CD4-positive, alpha-beta T cell treated with Interleukin-15 for 4 hours (primary cell): ENCODE data around the gene SPOP.

ENCODE experiments used
- DNase-seq: peaks from one replicate; pipeline ENCODE4 v3.0.0-alpha.2; 2020; ENCODE audit warnings: low spot score

The SPOP gene

DNA sequence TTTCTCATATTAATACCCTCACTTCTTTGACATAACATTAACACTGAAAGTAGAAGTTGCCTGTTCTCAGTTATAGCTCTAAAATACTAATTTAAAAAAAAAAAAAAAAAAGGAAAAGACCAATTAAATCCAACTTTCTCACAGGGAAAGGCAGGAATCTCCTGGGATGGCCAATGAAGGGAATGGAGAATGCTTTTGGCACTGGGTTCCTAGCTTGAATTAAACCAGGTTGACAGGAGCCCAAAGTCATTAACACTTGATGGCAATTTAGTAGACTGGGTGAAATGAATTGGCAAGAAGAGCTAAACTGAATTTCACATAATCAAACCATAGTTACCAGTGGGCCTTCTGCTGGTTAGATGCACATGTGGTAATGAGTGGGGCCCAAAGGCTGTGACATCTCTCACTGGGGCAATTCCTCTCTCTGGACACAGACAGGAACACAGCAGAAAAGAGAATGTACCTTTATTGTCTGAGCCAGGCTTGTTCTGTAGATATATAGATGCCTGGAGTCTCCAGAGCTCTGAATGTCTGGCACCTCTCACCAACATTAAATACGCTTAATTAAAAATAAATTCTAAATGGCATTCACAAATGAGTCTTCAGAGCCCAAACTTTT is 64.6 kb downstream of the SPOP start:
- DNase-seq = no peak

DNA sequence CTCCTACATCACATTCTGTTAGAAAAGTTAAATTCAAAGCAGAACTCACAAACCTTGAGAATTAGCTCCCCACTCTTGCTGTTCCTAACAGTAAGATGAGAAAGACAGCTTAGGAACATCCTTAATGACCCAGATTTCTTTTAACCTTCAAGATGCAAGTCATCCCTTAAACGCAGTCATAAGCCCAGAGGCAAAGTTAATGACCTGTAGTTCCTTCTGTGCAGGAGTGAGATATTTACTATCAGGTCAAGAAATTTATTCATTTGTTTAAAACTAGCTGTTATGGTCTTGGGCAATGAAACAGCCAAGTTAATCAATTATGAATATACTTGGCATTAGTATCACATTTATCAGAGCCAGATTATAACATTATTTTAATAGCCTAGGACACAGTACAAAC is 65.2 kb downstream of the SPOP start:
- no peak for DNase-seq

DNA sequence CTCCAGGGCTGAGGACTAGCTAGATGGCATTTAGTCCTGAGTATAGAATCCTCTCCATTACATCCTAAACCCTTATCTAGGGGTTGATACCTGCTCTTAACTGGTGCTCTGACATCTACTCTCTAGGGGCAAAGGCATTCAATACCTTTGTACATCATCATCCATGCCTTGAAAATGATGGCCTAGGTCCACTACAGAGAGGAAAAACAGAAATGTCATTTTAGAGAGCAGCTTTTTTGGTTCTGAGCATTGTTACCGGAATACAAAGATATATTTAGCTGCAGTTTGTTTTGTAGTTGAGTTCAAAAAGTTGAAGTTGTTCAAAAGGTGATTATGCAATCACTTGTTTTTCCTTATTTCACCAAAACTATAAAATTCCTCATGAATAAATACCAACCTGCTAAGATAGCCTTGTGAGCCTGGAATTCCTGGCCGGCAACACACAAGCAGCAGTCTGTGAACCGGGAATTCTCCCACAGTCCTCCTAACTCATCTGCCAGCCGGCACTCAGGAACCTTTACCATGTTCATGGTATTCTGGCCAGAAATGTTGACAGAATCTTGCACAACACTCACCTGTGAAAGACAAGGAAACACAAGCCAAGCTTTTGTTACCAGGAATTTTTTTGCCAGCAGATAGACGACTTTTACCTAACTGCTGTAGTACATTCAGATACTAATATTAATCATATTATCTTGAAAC is 66.9 kb downstream of the SPOP start:
- no peak for DNase-seq

DNA sequence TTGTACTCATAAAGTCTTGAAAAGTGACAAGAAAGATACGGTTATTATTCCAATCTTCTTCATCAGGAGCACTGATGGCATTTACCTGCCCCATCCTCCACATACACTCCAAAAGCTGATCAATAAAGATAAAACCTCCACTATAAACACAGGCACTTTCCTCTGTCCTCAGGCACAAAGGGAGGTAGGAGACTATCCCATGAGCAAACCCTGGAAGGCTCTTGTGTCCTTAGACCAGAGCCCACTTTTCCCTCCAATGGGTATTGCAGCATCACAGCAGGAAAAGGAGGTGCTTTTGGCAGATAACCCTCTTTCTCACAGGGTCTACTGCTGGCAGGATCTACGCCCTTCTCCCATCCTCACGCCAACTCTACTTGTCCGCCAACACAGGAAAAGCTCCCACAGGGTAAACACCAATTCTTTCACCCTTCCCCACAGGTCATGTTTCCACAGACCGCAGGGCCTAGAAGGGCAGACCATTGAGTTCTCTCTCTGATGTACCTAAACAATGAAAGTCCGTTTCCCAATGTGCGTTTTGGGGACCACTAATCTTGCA is 73.5 kb downstream of the SPOP start:
- no peak for DNase-seq

DNA sequence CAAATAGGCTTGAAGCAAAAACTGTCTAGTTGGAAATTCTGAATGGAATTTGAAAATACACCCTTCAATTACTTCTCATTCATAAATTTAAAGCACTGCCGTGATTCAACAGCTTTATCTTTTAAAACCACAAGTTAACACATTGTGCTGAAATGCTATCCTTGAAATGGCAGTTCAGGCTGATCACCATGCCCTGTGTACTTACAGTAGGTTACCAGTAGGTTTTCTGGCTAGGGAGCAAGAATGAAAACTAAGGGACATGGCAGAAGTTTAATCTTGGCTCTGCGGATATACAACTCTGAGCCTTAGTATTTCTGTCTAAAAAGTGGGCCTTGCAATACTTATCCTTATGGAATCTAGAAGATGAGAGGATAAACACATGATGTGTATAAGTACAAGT is 74.2 kb downstream of the SPOP start:
- no peak for DNase-seq

DNA sequence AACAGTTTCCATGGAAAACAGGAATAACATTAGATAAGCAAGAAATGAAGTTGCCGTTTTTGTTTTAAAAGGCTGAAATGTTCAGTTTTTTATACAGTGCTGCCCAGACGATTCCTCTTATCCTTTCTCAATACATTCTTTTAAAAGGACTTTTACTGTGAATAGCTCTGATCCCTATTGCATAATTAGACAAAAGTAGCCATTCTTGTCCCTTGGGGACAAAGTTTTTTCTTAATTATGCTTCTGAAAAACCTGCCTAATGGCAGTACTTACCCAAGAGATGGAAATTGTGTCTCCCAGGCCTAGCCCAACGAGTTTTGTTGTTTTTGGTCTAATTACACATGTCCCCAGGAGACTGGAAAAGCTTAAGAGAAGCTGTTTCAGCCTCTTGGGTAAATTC is 74.7 kb downstream of the SPOP start:
- DNase-seq = no peak

DNA sequence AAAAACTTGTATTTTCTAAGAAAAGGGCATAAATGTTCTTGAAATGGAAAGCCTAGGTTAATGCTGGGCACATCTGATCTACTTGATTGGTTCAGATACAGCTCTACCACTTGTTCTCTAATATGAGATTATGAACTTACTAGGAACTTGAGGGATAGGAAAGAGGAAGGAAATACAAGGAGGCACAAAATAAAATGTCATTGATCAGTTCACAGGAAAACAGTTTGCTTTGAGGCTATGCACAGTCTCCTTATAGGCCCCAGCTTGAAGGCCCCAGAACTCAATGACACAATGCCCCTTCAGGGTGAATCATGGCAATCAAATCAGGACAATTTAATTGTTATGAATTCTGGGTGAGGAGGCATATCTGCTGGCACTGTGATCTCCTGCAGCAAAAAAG is 75.1 kb downstream of the SPOP start:
- DNase-seq = no peak

DNA sequence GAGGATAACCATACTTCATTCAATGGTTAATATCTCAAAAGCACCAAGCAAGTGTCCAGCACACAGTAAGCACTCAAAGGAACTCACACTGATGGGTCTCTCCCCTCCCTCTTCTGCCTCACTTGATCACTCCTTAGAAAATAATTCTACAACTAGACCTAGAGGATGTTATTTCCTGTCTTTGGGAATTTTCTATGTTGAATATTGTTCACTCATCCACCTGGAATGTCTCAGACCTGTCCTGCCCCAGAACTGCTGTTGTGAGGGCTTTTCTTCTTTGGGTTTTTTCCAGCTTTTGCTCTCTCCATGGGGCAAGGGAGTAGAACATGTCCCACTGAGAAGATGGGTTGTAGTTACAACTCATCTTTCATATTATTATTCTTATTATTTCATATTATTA is 76.9 kb downstream of the SPOP start:
- no peak for DNase-seq

DNA sequence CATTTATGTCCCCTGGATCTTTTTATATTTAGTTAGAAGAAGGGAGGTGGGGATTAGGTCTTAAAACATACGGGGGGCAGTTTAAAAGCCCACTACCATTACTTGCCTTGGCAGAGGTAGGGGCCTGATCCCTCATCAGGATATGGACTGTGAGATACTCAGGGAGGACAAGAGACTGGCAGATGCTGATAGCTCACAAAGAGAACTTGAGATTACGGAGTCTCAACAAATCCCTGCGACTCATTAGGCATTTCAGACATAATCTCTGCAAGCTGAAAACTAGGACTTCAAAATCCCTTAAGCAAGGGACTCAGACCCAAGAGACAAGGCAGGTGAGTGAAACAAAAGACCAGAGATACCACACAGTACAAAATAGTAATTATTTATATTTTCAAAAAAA is 79.0 kb downstream of the SPOP start:
- DNase-seq = no peak

DNA sequence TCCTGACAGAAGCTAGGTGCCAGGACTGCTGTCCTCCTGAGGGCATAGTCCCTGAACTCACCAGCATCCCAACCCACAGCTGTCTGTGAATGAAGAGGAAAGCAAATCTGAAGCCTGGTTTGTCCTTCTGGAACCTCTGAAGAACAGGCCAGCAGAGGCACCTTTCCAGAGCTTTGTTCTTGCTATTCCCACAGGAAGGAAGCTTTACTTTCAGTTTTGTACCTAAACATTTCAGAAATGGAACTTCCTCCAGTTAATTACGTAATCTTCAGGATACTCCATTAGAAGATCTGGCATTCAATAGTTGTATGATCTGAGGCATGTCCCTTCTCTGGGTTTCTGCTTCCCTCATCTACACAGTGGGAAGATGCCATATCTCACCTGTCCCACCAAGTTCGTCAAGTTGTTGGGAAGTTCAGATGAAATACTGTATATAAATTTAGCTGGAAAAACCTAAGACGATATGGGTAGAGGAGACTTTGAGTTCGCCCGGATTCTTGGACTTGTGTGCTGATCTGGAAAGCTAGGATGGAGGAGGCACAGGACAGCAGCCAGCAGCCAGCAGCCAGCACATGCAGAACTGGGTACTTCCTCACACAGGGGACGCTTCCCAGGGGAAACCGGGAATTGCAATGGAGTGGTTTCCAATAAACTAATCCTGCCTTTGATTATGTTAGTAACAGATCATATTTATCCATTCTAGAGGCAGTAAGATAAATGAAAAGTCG is 79.8 kb downstream of the SPOP start:
- DNase-seq = no peak

DNA sequence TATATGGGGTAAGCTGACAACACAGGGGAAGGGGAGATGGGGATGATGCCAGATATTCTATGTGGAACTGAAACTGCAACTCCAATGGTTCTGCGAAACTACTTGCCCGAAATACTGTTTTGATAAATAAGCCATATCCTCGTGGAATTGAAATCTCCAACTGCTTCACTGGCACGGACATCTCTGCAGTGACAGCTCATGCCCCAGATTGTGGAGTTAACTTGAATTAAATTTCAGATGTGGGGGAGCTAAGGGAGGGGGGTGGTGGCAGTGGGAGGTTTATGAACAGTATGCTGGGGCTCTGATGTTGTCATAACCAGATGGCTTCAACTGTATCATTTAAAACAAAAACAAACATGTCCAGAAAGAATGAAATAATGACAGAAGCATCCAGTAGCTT is 80.5 kb downstream of the SPOP start:
- no peak for DNase-seq

DNA sequence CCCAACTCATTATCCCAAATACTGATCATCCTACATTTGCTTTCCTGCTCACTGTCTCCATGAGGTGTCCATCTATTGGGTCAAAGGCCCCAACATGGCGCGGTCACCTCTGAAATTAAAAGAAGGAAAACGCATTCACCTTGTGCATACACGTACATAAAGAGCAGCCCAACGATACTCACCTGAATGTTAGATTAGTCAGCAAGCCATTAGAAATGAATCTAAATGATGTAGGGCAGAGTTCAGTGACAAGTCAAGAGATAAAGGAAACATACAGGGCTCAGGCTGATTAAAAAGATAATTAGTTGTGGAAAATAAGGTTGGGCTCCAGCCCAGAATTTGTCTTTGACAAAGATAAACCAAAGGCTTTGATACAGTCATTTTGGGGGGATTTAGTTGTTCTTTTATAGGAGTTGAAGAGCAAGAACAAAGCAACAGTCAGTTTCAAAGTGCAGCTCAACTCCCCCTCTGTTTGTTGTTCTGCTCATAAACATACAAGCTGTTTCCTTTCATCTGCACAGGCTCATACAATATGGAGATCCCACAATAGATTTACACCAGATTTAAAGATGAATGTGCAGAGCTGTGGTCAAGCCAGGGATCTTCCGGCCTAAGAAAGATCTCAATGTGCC is 81.2 kb downstream of the SPOP start:
- no peak for DNase-seq

DNA sequence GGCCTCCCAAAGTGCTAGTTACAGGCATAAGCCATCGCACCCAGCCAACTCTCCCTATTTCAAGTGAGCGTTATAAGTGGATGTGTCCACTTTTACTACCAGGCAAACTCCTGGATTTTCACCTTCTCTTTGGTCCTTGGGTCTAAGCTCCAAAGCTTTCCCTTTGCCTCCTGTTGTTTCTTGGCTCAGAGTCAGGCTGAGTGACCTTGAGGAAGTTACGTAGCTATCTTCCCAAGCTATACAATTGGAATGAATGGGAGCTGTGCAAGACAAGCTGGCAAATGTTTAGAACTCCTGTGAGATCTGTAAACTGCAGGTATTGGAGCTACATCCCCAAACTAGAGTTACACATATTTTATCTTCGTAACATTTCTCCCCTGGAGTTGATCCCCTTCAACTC is 81.9 kb downstream of the SPOP start:
- no peak for DNase-seq

DNA sequence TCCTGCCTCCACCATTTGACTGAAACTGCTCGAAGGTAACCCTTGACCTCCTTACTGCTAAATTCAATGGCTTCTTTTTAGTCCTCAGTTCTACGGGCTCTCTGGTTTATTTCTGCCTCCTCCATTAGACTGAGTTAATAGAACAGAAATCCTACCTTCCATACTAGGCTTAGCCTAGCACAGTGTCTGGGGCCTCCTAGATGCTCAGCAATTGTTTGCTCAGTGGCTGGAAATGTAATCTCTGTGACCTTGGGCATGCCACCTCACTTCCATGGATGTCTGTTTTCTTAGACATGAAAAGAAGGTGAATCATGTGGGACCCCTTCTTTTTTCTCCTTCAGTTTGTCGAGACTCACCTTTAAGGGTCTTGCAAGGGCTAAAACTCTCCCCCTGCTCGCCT is 82.6 kb downstream of the SPOP start:
- DNase-seq = no peak

DNA sequence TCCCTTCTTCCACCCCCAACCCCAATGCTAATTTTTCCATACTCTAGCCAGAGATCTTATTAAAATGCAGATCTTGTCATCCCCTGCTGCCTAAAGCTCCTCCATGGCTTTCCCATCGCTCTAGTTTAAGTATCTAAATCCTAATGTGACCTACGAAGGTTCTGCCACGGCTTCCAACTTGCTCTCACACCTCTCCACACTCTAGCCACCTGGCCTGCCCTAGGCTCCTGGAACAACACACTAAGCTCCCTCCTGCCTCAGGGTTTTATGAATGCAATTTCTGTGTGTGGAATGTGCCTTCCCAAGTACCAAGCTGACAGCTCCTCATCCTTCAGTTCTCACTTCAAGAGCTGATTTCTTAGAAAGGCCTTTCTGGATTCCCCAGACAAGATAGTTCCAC is 85.6 kb downstream of the SPOP start:
- no peak for DNase-seq

DNA sequence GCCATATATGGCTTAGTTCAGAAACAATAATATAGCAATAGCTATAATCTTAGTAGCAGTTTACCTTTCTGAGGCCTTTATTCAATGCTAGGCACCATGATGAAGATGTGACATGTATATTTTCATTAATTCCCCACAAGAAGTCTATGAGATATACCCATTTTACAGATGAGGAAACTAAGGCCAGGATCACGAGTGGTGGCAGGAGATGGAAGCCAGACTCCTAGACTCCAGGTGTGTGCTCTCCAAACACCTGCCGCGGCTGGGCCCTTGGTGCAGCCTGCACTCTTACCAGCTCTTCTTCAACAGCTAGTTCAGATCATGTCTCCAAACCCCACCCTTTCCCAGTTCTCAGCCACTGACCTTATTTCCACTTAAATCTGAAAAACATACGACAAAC is 87.0 kb downstream of the SPOP start:
- DNase-seq = no peak

DNA sequence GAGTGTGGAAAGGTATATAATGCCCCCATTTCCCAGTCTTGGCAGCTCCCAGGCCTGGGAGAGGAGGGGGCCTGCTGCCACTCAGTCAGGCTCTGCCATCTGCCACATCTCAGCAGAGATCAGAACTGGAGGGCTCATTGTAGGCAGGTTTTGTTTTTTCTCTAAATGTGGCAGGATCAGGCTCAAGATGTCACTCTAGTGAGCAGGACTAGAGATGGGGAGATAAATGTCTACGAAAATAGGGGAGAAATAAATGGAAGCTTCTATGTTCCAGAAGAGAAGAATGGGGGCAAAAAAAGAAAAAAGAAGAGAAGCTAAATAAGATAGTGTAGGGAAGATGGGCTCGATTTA is 88.3 kb downstream of the SPOP start:
- DNase-seq = no peak

DNA sequence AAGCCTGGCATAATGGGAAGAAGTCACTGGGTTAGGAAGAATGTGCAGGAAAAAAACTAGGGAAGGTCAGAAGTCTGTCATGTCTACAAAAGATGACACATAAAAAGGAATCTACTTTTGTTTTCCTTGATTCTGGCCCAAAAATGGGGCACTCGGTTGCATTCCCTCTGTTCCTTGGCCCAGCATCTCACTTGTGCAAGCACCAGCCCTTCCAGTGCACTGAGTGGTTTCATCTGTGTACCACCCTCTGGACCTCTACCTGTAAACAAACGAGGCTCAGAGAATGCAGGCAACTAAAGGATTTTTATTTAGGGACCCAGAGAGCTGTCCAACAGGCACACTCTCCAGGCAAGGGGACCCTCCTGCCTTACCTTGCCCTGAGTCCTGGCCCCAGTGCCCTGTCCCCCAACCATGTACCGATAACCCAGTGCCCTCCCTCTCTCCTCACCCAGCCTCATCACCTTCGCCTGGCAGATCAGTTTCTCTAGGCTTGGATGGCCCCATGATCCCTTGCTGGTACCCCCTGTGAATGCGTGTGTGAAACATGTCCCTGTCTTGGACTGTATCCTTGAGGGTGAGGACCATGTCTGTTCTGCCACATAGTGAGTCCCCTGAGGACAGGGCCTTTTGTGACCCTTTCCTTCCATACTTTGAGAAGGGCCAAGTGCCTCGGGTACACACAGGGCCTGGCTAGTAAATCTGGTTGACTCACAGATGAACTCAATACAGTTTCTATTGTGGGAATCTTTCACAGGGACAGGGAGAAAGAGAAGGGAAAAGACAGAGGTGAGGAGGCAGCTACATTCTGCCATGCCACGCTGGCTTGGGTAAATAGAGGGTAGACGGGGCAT is 88.9 kb downstream of the SPOP start:
- no peak for DNase-seq

DNA sequence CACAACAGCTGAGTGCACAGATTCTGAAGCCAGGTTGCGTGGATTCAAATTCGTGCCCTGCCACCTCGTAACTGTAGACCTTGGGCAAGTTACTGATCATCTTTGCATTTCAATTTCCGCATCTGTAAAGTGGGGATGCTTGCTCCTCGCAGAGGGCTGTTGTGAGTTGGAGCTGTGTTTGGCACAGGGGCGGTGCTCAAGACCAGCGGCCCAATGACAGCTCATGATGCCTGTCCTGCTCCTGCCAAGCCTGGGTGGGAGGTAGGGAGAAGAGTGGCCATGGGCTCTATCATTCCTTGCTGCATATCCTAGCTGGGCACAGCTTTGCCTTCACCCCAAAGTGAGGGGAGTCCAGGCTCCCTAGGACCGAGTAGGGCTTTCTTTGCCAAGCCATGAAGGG is 89.6 kb downstream of the SPOP start:
- DNase-seq = no peak

DNA sequence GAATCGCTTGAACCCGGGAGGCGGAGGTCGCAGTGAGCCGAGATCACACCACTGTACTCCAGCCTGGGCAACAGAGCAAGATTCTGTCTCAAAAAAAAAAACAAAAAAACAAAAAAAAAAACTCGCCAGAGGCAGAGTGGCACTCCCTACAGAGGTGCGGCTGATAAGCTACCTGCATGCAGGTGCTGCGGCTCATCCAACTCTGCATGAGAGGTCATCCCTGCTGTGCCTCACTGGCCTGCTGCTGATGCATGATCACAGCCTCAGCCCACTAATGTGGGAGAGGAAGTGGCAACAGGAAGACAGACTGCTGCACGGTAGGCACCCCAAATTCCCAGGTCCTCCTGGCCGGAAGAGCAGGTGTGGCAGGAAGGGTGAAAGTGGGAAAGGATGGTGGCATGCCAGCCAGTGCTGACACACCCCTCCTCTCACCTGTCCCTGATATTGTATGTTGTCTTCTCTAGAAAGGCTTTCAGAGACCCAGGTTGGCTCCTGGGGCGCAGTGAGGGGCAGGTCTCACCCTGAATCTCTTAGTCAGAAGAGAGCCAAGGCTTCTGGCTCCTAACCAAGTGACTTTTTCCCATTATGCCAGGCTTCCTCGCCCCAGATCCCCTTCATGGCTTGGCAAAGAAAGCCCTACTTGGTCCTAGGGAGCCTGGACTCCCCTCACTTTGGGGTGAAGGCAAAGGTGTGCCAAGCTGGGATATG is 90.4 kb downstream of the SPOP start:
- DNase-seq = no peak

DNA sequence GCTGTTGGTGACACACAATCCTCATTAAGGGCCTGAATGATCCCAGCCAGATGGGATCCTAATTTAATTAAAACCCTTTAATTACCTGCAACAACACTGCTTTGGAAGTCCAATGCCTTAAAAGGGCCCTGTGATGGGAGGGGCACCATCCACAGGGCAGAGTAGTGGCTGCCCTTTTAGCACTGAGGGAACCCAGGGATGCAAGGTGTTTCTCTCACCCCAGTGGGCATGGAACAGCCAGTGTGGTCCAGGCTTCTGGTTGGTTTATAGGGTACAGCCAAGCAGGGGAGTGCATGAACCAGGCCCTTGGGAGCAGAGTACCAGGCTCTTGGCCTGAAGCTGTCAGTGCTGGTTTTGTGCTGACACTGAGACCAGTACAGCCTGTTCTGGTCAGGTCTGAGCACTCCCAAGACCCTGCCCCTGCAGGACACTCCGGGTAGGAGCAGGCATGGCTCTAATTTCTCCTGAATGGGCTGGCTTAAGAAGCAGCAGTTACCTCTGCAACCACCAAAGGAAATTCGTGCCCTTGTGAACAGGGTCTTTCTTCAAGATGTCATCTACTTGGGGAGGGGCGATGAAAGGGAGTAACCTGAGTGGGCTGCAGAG is 92.4 kb downstream of the SPOP start:
- DNase-seq = no peak
